Retina (tissue), 1 donor: ENCODE measurements around the gene NOXO1.
"Not testable (repeated sequence)": the region's sequence is repeated elsewhere in the genome, so short reads cannot be mapped to it uniquely, and the experiment has no call there.

Source experiments
- DNase-seq: peaks from one replicate; pipeline ENCODE4 v3.0.0-alpha.2; 2016

The NOXO1 gene, protein sequence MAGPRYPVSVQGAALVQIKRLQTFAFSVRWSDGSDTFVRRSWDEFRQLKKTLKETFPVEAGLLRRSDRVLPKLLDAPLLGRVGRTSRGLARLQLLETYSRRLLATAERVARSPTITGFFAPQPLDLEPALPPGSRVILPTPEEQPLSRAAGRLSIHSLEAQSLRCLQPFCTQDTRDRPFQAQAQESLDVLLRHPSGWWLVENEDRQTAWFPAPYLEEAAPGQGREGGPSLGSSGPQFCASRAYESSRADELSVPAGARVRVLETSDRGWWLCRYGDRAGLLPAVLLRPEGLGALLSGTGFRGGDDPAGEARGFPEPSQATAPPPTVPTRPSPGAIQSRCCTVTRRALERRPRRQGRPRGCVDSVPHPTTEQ

DNA sequence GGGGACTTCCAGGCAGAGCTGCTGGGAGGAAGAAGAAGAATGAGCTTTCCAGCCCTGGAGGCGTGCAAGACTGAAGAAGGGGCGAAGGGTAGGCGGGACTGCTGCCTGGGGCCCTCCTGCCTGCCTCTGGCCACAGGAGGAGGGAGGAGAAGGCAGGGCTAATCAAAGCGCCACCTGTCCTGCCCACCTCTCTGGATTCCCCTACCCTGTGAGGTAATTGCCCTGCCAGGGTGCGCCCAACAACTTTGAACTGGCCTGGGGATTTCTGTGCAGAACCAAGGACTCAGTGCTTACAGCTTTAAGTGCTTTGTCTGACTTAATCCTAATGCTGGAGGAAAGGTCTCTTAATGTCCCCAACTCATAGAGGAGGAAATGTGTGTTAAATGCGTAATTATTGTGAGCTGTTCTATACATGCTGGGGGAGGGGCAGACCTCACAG is at the start of gene NOXO1:
NOXO1 (minus strand) TSS at position 72 of the 439 bp plus-strand sequence. CDS start 290 bp downstream, outside the sequence.
- DNase-seq = no peak

DNA sequence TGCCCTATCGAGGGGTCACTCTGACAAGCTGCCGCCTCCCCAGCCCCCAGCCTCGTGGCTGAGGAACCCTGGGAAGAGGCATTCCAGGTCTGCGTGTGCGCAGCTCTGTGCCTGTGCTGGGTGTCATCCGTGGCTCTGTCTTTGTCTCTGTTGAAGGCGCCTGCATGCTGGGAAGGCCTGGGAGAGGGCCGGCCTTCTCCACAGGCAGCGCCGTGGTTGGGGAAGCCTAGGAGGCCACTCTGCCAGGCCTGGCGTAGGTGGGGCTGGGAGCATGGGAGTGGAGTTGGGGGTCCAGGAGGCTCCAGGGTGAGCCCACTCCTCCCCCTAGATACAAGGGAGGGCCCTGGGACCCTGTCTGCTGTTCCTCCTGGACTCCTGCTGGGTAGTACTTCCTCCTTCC is 48.8 kb upstream of the NOXO1 start:
- no peak for DNase-seq

GRCh38 chr16:2029350-2029749 is 48.1 kb upstream of the NOXO1 start:
- no peak for DNase-seq

DNA sequence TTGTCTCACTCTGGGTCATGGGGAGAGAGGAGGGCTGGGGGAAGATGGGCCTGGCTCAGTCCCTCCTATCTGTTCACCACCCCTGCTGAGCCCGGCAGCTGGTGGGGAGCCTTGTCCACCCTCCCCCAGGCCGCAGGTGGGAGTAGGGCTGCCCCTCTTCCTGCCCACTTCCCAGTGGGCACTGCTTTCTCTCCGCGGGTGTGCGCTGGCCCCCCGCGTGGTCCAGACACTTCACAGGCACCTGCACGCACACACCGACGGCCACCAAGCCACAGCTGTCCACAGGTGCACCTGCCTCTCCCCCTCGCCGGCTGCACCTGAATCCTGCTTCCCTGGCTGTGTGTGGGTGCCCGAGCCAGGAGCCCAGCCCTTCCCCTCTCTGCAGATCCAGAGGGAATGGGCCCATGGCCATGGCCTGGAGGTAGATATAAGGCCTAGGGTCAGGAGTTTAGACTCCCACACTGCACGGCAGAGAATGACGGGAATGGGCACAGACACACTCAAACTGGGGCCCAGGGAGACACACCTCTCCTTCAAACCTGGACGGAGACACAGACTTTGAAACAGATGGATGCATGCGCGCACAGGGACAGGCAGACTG is 47.5 kb upstream of the NOXO1 start:
- no peak for DNase-seq

- DNase-seq = no peak
Observed at GRCh38 chr16:2028146-2028545, 46.9 kb upstream of the NOXO1 start.

- peak; percentile 44 for DNase-seq
Observed at GRCh38 chr16:2027024-2028010, 46.0 kb upstream of the NOXO1 start.

- no peak for DNase-seq
Observed at GRCh38 chr16:2026461-2027023, 45.3 kb upstream of the NOXO1 start, which contains the start of gene NHERF2. NHERF2 (plus strand) TSS chr16:2026902; CDS start chr16:2027006, 104 bp downstream.

DNA sequence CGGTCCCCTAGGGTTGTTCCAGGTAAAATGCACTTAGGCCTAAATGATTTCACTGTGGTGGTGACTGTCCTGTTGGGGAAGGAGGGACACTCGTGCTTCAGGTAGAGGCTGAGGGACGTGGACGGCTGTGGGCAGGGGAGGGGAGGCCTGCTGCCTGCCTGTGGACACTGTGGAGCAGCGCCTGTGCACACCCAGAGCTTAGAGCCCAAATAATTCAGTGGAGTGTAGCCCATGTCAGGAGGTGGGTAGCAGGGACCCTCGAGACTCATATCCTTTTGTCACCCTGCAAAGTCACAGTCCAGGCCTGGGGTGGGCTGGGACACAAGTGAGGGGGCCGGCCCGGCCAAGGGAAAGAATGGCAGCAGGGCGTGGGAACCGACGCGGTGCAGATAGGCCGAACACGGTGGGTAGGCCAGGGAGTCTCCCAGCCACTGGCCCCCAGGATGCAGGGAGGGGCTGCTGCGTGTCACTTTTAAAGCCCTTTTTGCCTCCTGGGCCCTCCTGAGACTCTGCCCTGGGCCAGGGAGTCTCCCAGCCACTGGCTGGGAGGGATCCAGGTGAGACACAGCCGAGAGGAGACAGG is 44.7 kb upstream of the NOXO1 start:
- no peak for DNase-seq

DNA sequence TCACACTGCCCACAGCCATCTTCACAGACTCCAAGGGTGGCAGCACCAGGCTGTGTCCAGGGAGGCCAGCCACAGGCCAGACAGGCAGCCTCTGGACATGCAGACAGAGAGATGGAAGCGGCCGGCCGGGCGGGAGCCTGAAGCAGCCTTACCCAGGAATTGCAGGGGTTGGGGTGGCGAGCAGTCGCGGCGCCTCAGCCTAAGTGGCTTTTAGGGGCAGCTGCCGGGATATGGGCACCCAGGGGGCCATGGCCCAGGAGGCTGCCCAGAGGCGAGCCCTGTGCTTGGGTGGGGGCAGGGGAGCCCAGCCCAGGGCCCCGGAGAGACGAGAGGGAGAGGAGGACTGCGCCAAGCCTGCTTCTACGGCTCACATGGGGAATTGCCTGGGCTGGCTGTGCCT is 44.0 kb upstream of the NOXO1 start:
- no peak for DNase-seq

DNA sequence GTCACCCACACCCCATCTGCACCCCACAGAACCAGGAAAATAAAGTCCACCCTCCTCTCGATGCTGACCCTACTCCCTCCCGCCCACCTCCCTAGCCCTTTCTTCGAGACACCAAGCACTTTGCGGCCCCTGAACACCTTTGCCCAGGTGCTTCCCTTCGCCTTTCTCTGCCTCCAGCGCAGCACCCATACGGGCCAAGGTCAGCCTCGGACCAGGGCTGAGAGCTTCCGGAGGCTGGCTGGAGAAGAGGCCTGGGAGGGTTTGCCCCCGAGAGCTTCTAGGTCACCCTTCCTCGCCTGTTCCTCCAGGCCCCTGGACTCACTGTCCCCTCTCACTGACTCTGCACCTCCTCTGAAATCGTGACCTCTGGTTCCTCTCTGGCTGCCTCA is 42.8 kb upstream of the NOXO1 start:
- no peak for DNase-seq

GRCh38 chr16:2023092-2024031 is 42.1 kb upstream of the NOXO1 start:
- peak; percentile 97 for DNase-seq

GRCh38 chr16:2022723-2023091 is 41.4 kb upstream of the NOXO1 start:
- DNase-seq = no peak

DNA sequence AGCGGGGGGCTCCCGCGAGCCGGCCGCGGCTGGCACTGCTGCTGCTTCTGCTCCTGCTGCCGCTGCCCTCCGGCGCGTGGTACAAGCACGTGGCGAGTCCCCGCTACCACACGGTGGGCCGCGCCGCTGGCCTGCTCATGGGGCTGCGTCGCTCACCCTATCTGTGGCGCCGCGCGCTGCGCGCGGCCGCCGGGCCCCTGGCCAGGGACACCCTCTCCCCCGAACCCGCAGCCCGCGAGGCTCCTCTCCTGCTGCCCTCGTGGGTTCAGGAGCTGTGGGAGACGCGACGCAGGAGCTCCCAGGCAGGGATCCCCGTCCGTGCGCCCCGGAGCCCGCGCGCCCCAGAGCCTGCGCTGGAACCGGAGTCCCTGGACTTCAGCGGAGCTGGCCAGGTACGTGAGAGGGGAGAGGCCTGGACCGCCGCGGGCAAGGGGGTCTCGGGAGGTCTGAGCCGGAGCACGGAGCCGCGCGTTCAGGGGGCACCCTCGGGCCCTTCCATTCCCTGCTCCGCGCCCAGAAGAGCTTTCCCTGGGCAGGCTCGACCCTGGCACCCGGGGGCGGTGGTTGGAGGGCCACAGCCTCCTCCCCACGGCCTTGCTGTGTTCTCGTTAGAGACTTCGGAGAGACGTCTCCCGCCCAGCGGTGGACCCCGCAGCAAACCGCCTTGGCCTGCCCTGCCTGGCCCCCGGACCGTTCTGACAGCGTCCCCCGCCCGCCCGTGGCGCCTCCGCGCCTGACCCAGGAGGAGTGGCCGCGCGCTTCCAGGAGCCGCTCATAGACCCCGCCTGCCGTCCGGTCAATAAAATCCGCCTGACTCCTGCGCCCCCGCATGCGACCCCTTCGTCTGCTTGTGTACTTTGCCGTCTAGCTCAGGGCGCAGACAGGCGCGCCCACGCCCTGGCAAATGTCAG is 38.9 kb upstream of the NOXO1 start:
- DNase-seq = peak; percentile 54

GRCh38 chr16:2019518-2019920 is 38.2 kb upstream of the NOXO1 start, which contains the start of gene NPW:
NPW (plus strand) TSS chr16:2019785.
- no peak for DNase-seq

- no peak for DNase-seq
Observed at GRCh38 chr16:2016407-2016922, 35.2 kb upstream of the NOXO1 start.

DNA sequence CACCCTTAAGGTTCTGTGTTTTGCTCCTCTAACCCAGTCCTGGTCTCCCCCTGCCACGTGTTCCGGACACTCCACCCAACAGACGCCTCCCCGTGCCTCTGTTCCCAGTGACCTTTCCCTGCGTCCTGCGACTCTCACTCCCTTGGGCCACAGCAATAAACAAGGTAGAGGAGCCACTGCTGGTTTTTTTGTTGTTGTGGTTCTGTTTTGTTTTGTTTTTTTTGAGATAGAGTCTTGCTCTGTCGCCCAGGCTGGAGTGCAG is 34.6 kb upstream of the NOXO1 start:
- no peak for DNase-seq

DNA sequence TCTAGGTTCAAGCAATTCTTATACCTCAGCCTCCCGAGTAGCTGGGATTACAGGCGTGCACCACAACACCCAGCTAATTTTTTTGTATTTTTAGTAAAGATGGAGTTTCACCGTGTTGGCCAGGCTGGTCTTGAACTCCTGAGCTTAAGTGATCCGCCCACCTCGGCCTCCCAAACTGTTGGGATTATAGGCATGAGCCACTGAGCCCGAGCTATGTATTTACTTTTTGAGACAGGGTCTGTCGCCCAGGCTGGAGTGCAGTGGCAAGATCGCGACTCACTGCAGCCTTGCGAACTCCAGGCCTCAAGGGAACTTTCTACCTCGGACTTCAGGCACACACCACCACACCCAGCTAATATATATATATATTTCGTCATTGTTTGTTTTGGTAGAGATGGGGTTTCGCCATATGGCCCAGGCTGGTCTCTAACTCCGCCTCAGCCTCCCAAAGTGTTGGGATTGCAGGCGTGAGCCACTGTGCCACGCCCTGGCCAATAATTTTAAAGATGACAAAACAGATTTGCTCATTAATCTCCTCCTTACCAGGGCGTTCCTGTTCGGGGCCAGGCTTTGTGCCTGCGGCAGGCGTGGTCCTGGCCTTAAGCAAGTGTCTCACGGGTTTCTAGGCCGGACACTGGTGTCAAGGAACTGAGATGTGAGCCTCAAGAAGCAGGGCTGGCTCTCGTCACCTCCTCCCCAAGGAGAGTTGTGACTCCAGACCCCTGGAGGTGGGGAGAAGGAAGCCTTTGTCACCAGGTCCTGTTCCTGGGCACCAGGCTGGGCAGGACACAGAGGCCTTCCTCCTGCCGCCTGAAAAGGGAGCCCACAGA is 34.1 kb upstream of the NOXO1 start:
- no peak for DNase-seq

DNA sequence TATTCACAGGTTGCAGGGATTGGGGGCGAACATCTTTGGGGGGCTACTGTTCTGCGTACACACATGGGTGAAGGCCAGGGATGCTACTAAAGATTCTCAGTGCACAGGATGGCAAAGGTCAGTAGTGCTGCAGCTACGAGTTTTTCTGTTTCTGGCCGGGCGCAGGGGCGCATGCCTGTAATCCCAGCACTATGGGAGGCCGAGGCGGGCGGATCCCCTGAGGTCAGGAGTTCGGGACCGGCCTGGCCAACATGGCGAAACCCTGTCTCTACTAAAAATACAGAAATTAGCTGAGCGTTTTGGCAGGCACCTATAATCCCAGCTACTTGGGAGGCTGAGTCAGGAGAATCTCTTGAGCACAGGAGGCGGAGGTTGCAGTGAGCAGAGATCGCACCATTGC is 32.3 kb upstream of the NOXO1 start:
- DNase-seq = no peak

GRCh38 chr16:2011726-2012125 is 30.5 kb upstream of the NOXO1 start:
- not testable (repeated sequence) for DNase-seq
